Measurements from ENCODE around the gene PRMT5.

GRCh38 chr14:22971152-22971551 is 42.0 kb upstream of the PRMT5 start:
- TF ChIP-seq EP300 (IDR thresholded peaks at IDR 0.05; ENCODE audit: borderline replicate concordance) (no peak), TAF1 (IDR thresholded peaks at IDR 0.05; ENCODE audit: low read depth) (no peak)
